NCI-H524 treated with DMSO at 0.1 percent for 48 hours (cell line): ENCODE measurements around the gene KCNG4.

Source experiments
- DNase-seq: peaks from one replicate; lab custom pipeline; 2025; lab: John Stamatoyannopoulos, UW

KCNG4 gene

DNA sequence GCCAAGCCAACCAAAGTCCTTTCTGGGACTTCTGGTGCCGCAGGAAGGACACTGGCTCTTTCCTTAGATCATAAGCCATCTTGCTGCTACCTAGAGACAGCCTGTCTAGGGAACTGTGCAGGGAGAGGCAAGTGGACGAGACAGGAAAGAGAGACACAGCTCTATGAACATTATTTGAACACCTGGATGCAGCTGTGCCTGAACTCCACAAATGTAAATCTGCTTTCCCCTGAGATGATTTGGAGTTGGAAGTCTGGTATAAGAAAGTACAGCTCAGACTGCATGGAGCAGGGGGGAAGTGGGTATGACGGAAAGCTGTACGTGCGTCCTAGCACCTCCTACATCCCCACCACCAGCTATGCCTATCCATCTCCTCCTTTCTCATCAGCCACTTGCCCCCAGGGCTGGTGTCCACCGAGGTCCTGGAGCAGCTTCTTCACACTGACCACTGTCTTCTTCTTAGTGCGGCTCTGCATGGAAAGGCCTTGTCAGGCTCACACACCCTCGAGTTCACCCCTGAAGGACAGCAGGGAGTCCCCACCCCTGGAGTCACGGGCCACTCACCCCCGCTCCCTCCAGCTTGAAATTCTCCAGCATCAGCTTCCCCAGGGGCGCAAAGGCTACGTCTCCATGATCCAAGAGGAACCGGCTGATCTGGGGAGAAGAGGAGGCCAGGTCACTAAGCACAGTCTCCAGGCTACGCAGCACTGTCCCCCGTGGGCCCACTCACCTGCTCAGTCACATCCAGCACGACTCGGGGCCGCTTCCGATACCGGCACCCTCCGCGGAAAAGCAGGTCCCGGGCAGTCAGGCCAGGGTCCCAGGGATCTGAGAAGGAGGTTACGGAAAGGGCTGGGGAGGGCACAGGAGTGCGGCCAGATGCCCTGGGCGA is 56.9 kb downstream of the KCNG4 start:
- no peak for DNase-seq

- DNase-seq: no peak
These were observed 57.7 kb downstream of the KCNG4 start for GRCh38 chr16:84182104-84182503.

DNA sequence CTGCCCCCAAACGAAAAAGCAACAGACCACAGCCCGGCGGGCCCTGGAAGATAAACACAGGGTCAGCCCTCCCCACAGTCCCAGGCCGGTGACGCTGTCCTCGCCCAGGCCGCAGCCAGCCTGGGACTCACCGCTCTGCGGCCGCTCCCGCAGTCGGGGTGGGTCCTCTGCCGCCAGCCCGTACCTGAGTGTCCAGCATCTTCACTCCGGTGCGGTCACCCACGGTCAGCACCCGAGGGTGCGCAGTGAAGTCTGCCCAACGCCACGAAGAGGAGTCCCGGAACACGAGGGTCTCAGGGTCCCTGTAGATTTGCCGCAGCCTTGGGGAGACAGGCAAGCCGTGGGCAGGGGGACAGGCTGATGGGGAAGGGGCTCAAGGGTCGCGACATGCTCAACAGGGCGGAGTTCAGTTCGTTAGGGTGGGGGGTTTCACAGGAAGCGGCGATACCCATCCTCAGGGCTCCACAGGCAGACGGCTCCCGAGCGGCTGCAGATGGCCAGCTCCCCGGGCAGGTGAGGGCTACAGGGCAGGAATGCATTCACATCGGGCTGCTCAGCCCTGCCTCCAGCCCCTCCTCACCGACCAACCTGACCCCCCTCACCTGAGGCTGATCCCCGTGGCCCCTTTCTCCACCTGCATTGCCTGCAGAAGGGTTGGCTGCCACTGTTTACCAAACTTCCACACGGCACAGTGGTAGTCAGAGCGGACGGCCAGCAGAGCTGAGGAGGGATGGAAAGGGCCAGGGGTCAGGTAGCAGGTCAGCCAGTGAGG is 58.5 kb downstream of the KCNG4 start:
- DNase-seq: no peak

- no peak for DNase-seq
These were observed 59.2 kb downstream of the KCNG4 start for GRCh38 chr16:84180519-84181140.

DNA sequence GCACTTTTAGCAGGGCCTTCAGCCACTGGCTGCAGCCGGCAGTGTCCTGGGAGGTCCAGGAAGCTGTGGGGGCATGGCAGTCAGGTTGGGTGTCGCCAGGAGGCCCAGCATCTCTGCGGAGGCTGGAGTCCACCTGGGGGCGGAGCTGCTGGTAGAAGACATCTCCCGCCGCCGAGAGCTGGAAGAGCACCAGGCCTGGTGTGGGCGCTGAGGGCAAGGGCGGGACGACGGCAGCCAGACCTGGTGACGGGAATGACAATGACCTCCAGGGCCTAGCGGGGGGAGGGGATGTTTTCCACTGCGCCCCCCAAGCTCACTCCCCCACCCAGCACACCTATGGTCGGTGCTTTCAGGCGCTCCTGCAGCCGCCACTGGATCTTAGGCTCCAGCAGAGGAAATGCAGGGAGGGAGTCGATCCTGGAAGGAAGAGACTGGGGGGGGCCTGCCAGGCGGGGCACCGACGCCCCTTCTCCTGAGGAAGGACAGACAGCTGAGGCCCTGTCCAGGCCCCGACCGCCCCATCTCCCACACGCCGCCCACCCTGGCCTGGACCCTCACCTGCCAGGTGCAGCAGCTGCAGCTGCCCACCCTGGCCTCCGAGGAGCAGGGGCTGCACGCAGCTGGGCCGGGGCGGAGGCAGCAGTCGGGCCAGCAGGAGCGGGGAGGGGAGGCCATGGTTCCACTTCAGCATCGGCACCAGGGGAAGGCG is 60.0 kb downstream of the KCNG4 start:
- DNase-seq: no peak

DNA sequence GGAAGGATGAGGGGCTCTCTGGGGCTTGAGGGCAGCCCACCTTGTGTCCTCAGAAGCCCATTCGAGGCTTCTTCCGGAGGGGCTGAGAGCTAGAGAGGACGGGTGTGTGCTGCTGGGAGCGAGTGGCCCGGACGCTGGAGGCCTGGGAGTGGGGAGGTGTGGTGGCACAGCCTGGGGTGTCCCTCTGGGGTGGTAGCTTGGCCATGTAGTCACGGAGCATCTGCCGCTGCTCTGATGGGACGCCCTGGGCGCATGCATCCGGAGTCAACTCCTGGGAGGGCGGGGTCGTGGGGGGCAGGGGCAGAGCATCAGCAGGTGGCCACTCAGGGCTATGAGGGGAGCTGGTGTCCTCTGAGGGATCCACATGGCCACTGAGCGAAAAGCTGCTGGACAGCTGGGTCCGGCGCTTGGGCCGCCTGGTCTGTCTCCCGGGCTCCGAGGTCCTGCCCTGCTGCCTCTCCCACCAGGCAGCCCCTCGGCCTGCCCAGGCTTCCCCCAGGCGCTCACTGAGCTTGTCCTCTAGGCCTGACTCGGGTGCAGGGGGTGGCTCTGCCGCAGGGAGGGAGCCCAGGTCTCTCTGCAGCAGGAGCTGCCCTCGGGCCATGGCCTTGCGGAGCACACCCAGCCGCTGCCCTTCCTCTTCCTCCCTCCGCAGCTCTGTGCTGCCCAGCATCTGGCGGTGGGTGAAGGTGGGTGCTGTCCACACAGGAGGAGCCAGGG is 60.8 kb downstream of the KCNG4 start:
- no peak for DNase-seq

GRCh38 chr16:84178146-84178765 is 61.6 kb downstream of the KCNG4 start:
- DNase-seq: no peak

DNA sequence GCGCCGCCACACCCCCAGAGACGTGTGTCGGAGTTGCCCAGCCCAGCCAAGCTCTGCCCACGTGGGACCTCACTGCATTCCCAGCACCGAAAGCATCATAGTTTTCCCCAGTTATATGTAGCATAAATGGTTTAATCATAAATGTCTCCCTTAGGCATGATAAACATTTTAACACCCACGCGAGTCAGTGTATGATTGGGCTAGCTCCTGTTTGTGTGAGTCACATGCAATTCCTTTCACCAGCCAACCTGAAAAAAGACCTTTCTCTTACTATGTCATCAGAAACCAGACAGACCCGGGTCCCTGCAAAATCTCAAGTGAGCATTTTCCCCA is 62.1 kb downstream of the KCNG4 start:
- no peak for DNase-seq

- DNase-seq: no peak
These were observed 63.4 kb downstream of the KCNG4 start for GRCh38 chr16:84176192-84177053.

GRCh38 chr16:84175350-84176081 is 64.3 kb downstream of the KCNG4 start:
- DNase-seq: no peak

- DNase-seq: no peak
These were observed 65.4 kb downstream of the KCNG4 start for GRCh38 chr16:84174396-84174795.

DNA sequence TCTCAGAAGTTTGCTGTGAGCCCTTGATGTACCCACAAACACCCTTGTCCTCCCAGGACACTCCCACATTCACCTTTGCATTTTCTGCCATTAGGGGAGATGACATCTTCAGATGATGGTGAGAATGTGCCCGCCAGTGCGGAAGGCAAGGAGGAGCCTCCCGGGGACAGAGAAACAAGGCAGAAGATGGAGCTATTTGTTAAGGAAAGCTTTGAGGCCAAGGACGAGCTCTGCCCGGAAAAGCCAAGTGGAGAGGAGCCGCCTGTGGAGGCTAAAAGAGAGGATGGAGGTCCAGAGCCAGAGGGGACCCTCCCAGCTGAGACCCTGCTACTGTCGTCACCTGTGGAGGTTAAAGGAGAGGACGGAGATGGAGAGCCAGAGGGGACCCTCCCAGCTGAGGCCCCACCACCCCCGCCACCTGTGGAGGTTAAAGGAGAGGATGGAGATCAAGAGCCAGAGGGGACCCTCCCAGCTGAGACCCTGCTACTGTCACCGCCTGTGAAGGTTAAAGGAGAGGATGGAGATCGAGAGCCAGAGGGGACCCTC is 70.0 kb downstream of the KCNG4 start:
- DNase-seq: no peak
